ENCODE data around the gene NLGN4X.

NLGN4X gene

GRCh38 chrX:6159468-6159867 is 69.2 kb downstream of the NLGN4X start:
- Histone ChIP-seq H3F3A (ENCODE audit: insufficient read depth, low read length) (no peaks in the 10 kb centered on the region), H2AFZ (ENCODE audit: low read length) (no peak overlapping the region), H3K4me3 (ENCODE audit: low read length) (no peak overlapping the region), H4K20me1 (ENCODE audit: insufficient read depth, low read length) (no peaks in the 10 kb centered on the region), H3K9ac (ENCODE audit: low read length) (no peak overlapping the region), H3K36me3 (replicated peaks; ENCODE audit: insufficient read depth, low read length) (no peaks in the 10 kb centered on the region), H3K79me2 (ENCODE audit: low read length) (no peaks in the 10 kb centered on the region), H3K4me2 (ENCODE audit: low read depth, low read length) (no peak overlapping the region), H3K27me3 (replicated peaks; ENCODE audit: insufficient read depth, low read length) (no peaks in the 10 kb centered on the region), H3K4me1 (ENCODE audit: low read length) (no peaks in the 10 kb centered on the region), H3K27ac (ENCODE audit: low read length) (no peak overlapping the region), H3K9me3 (replicated peaks; ENCODE audit: insufficient read depth, low read length) (no peaks in the 10 kb centered on the region), H3K9me2 (replicated peaks; ENCODE audit: insufficient read depth, low read length) (no peaks in the 10 kb centered on the region)
- no peak for DNase-seq
- TF ChIP-seq, protein P1, sequence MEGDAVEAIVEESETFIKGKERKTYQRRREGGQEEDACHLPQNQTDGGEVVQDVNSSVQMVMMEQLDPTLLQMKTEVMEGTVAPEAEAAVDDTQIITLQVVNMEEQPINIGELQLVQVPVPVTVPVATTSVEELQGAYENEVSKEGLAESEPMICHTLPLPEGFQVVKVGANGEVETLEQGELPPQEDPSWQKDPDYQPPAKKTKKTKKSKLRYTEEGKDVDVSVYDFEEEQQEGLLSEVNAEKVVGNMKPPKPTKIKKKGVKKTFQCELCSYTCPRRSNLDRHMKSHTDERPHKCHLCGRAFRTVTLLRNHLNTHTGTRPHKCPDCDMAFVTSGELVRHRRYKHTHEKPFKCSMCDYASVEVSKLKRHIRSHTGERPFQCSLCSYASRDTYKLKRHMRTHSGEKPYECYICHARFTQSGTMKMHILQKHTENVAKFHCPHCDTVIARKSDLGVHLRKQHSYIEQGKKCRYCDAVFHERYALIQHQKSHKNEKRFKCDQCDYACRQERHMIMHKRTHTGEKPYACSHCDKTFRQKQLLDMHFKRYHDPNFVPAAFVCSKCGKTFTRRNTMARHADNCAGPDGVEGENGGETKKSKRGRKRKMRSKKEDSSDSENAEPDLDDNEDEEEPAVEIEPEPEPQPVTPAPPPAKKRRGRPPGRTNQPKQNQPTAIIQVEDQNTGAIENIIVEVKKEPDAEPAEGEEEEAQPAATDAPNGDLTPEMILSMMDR (IDR thresholded peaks at IDR 0.05; ENCODE audit: low read length), result no peak
- TF ChIP-seq EZH2phosphoT487 (IDR thresholded peaks at IDR 0.05; ENCODE audit: low read length) (no peak), EZH2 (optimal IDR thresholded peaks at IDR 0.05; ENCODE audit: low read depth, low read length) (no peak)

- Histone ChIP-seq H3K4me3 (ENCODE audit: low read length) (no peak overlapping the region), H2AFZ (ENCODE audit: low read length) (no peak overlapping the region), H3K79me2 (ENCODE audit: low read length) (no peaks in the 10 kb centered on the region), H4K20me1 (ENCODE audit: insufficient read depth, low read length) (no peaks in the 10 kb centered on the region), H3K27me3 (replicated peaks; ENCODE audit: insufficient read depth, low read length) (no peaks in the 10 kb centered on the region), H3K27ac (ENCODE audit: low read length) (no peak overlapping the region), H3K4me1 (ENCODE audit: low read length) (no peaks in the 10 kb centered on the region), H3K9ac (ENCODE audit: low read length) (no peak overlapping the region), H3K4me2 (ENCODE audit: low read depth, low read length) (no peak overlapping the region), H3K9me2 (replicated peaks; ENCODE audit: insufficient read depth, low read length) (no peaks in the 10 kb centered on the region), H3K9me3 (replicated peaks; ENCODE audit: insufficient read depth, low read length) (no peaks in the 10 kb centered on the region), H3K36me3 (replicated peaks; ENCODE audit: insufficient read depth, low read length) (no peaks in the 10 kb centered on the region), H3F3A (ENCODE audit: insufficient read depth, low read length) (no peaks in the 10 kb centered on the region)
- no peak for DNase-seq
- TF ChIP-seq, protein P1 (IDR thresholded peaks at IDR 0.05; ENCODE audit: low read length), result no peak
- TF ChIP-seq EZH2 (optimal IDR thresholded peaks at IDR 0.05; ENCODE audit: low read depth, low read length), result no peak
- TF ChIP-seq EZH2phosphoT487 (IDR thresholded peaks at IDR 0.05; ENCODE audit: low read length), result no peak
Observed at GRCh38 chrX:6151971-6152370, 76.7 kb downstream of the NLGN4X start.

- Histone ChIP-seq H3K9me2 (replicated peaks; ENCODE audit: insufficient read depth, low read length) (no peaks in the 10 kb centered on the region), H3K79me2 (ENCODE audit: low read length) (no peaks in the 10 kb centered on the region), H3K4me2 (ENCODE audit: low read depth, low read length) (no peak overlapping the region), H3K9ac (ENCODE audit: low read length) (no peak overlapping the region), H3K27me3 (replicated peaks; ENCODE audit: insufficient read depth, low read length) (no peaks in the 10 kb centered on the region), H3K36me3 (replicated peaks; ENCODE audit: insufficient read depth, low read length) (no peaks in the 10 kb centered on the region), H3K4me3 (ENCODE audit: low read length) (no peak overlapping the region), H2AFZ (ENCODE audit: low read length) (no peak overlapping the region), H3K4me1 (ENCODE audit: low read length) (no peaks in the 10 kb centered on the region), H3K9me3 (replicated peaks; ENCODE audit: insufficient read depth, low read length) (no peaks in the 10 kb centered on the region), H3K27ac (ENCODE audit: low read length) (no peak overlapping the region), H3F3A (ENCODE audit: insufficient read depth, low read length) (no peaks in the 10 kb centered on the region), H4K20me1 (ENCODE audit: insufficient read depth, low read length) (no peaks in the 10 kb centered on the region)
- no peak for DNase-seq
- TF ChIP-seq EZH2 (optimal IDR thresholded peaks at IDR 0.05; ENCODE audit: low read depth, low read length), result no peak
- TF ChIP-seq, protein P1 (IDR thresholded peaks at IDR 0.05; ENCODE audit: low read length), result no peak
- no peak for TF ChIP-seq EZH2phosphoT487 (IDR thresholded peaks at IDR 0.05; ENCODE audit: low read length)
Observed at GRCh38 chrX:6149060-6149872, 79.4 kb downstream of the NLGN4X start.
